ENCODE results near the gene SEC23IP.

Gene SEC23IP

DNA sequence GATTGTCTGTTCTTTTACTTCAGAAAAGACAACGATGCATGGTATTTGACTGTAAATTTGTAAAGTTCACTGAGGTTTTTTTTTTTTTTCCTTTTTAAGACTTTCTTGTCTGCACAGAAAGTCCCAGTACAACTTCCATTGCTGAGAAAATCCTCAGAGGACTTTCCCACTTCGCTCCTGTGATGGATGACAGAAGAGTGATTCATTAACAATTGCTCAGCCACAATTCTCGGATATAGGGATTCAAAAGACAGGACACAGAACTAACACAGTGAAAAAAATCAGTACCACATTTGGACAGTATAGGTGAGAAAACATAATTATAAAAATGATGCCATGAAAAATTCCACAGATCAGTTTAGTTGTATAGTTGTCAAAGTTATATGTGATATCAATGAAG lies 48.0 kb downstream of the SEC23IP start:
- DNase-seq (ENCODE audit: low read depth), result no peak

DNA sequence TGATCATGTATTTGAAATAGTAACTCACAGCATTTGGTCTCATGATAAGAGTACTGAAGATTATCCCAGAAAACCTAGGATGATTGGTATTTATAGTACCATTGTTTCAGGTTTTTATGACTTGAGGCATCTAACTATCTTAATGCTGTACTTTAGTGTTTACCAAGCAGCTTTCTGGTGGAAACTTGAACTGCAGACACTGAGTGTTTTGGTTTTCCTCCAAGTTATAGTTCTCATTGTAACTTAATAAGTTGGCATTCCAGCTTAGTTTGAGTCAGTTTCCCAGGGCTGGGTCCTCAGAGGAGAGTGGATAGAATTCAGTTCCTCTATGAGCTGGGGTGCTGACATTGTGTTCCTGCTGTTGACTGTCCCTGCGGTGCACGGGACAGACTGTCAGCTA lies 50.4 kb downstream of the SEC23IP start:
- DNase-seq (ENCODE audit: low read depth), result no peak

DNA sequence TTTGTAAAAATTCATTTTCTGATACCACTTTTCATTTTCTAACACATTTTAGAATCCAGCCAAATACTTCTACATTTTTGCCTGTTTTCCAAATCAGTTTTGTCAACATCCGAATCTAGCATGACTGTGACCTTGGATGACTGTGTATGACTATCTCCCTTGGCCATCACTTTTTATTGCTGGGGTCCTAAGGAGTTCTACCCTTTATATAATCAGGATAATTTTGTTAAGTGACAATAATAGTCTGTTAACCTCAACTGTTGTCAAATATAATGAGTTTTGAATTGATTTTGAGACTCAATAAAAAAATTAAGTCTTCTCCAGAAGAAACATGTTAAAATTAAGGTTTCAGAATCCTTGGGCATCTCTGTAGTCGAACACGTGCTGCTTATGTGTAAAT lies 53.3 kb downstream of the SEC23IP start:
- no peak for DNase-seq (ENCODE audit: low read depth)

DNA sequence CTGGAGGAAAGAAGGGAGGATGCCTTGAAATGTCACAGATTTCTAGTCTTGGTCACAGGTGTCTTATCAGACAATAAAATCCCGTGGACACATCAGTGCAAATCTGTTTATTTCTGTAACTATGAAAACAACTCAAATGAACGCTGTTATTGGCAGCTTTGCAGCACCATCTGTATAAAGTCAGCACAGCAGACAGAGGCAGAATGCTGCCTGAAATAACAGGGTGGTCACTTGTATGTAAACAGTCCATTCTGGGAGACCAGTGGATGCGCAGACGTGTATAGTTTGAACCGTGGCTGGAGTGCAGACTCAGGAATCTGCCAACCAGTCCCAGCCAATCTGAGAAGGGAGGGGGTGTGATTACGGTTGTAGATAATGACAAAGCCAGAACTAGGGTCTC lies 54.8 kb downstream of the SEC23IP start:
- DNase-seq (ENCODE audit: low read depth), result no peak

DNA sequence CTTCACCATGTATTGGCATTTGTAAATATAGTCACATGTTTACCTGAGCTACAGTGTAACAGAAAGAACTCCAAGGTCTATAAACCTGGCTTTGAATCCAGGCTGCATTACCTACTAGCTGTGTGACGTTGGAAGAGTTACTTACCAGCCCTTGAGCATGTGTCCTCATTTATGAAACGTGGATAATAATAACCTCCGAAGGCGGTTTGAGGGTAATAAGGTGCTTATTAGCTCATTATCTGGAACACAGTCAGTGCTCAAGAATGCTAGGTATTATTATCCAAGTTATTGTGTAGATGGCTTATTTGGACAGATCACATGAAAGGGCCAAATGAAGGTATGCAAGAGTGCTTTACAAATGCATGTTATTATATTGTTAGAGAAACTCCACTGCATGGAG lies 64.9 kb downstream of the SEC23IP start:
- DNase-seq (ENCODE audit: low read depth), result no peak

DNA sequence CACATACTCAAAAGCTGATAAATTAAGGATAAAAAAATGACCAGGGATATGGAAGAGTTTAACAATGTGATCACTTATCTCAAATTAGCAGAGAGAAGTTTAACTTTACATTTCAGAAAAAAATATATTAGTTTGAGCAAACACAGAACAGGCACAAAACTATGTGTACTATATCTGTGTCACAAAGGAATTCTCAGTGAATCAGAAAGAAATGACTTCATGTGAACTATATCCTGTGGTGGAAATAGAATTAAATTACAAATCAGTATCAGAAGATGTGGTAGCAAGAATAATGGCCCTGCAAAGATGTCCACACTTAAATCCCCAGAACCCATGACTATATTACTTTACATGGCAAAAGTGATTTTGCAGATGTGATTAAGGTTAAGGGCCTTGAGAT lies 70.3 kb downstream of the SEC23IP start:
- DNase-seq (ENCODE audit: low read depth), result no peak

DNA sequence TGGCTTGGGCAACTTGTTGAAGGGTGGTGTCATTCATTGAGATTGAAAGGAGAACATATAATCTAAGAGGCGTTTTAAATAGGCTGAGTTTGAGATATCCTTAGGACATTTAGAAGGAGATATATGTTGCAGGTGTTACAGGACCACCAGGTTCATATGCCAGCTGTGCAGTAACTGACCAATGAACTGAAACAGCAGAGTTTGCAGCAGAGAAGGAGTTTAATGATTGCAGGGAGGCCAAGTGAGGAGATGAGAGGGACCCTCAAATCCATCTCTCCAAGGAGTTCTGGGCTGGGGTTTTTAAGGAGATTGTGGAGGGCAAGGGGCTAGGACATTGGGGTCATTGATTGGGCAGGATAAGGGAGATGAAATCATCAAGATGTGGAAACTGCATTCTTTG lies 74.5 kb downstream of the SEC23IP start:
- DNase-seq (ENCODE audit: low read depth), result no peak

DNA sequence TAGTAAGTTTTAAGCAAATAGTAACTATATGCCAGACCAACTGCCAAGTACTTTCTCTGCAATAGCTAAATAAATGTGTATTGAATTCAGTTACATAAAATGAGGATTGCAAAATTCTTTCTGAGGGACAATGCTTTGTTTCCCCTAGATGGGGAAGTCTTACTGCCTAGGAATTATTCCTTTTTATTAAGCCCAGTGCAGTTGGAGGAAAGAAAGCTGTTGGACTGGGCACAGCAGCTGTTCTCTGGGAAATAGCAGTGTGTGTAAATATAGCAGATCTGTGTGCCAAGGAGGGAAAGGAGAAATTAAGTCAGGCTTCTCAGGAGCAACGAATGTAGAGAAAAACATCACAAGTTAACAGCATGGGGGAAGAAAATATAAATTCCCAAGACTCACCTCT lies 77.1 kb downstream of the SEC23IP start:
- DNase-seq (ENCODE audit: low read depth), result no peak

DNA sequence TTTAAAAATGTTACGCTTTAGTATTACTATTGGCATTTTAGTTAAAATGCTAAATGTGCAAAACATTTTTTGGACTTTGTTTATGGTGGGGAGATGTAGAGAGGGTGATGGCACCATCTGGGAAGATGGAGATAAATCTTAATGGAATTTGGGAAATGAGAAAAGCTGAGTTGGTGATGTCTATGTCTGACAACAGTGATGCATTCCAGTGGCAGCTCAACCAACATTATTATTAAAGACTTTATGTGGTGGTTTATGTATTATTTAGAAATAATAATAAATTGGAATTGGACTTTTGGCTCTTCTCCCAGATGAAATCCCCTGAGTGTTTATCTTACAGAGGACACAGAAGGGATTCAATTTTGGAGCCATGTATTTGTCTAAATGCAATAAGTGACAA lies 77.6 kb downstream of the SEC23IP start:
- no peak for DNase-seq (ENCODE audit: low read depth)

DNA sequence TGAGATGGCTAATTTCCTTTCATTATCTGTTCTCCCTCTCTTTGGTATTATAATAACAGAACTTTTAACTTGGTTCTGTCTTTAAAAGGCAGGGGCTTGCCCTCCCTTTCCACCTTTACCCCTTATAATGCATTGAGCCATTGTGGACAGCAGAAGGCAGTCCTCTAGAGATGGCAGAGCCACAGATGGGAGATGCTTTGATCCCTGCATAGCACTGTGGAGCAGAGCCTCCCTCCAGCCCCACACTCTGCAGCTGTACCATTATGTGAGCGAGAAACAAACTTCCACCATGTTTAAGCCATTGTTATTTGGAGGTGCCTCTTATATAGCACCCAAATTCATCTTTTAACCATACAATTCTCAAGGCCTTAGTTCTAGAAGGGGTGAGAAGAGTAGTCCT lies 78.4 kb downstream of the SEC23IP start:
- DNase-seq (ENCODE audit: low read depth), result no peak

DNA sequence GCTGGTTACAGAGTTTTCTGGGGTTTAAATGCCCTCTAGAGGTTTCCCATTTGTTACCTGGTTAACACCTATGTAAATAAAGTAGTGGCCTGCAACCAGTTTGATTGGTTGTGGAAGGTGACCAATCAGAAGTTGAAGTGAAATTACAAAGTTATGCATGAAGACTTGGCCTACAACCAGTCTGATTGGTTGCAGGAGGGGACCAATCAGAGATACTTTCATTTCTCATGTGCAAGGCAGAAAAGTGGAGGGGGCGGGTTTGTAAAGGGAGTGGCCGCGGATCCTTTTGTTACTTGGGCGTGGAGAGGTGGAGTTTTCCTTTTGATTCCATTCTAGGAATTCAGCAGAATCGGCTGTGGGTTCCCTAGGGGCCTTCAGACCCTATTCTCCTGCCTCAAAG lies 80.8 kb downstream of the SEC23IP start:
- DNase-seq (ENCODE audit: low read depth), result no peak

DNA sequence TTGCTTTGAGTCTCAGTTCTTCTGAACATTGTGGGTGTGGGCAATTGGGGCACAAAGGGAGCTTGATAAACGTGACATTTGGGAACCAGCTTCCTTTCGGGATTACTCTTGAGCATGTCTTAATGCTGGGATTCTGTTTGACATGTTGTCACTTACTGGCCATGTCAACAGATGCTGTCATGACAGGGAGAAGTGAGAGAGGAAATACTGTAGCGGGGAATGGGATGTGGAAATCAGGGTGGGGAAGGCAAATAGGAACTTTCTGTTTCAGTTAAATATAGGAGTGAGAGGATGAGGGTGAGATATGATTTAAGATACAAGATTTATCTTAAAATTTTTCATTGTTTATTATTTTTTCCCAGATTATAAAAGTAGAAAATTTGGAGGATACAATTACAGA lies 83.9 kb downstream of the SEC23IP start:
- DNase-seq (ENCODE audit: low read depth), result no peak

DNA sequence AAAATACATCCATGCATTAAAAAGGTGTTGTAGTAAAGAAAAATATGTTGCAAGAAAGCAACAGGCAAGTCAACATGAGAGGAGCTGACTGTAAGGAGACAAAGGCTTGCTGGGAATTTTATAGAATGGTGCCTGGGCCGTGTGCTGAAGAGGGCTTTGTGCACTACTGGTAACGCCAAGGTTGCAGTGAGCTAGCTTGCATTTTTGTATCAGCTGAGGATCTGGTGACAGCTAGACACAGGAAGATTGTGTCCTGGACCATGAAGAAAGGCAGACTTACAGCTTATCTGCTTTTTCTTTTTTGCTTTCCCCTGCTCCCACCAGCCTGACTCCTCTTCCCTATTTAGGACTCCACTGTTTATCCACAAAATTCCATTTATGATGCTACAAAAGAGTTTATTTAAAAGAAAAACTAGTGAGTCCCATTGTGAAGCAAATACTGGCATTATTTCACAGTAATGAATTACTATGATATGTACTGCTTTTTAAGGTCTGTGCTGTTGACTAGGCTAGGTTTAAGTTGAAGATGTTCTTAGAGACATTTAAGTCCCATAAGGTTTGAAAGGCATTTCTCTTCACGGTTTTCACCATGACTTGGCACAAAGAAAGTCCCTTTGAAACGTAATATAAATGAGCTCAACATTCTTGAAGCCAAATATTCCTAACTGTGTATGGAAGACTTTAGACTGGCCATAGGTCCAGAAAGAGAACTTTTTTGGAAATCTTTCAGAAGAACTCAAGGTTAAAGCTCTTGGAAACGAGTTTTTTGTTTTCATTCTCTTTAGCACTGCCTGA lies 88.6 kb downstream of the SEC23IP start:
- DNase-seq (ENCODE audit: low read depth), result no peak

DNA sequence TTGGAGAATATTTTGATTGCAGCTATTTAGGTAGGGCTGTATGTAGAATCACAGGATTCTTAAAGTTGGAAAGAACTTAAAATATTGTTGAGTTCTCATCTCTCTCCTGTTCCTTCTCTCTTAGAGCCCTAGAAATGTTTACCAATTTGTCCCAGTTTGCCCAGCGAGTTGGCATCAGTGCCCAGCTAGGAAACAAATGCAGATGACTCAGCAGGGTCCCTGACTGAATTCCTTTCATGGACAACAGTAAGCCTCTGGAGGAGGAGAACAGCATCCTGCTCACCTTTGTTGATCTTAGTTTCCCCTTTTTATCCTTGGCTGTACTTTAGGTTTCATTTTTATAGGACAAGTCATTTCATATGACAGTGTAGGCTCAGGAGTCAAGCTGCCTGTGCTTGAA lies 89.3 kb downstream of the SEC23IP start:
- DNase-seq (ENCODE audit: low read depth), result no peak

DNA sequence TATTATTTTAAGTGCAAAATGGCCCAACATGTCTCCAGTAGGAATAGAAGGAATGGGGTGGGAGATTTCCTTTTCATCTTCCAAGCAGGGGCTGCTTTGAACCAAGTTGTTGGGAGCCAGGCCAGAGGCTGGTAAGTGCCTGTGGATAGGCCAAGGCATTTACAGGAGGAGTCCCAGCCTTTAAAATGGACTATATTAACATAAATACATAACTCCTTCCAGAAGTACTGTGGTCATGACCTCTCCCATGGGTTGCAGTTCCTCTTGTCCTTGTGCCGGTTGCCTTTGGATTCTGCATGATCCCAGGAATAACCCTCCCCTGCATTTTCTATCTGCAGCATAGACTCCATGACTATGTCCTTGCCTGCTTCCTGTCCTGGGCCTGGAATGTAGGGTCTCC lies 95.8 kb downstream of the SEC23IP start:
- no peak for DNase-seq (ENCODE audit: low read depth)

DNA sequence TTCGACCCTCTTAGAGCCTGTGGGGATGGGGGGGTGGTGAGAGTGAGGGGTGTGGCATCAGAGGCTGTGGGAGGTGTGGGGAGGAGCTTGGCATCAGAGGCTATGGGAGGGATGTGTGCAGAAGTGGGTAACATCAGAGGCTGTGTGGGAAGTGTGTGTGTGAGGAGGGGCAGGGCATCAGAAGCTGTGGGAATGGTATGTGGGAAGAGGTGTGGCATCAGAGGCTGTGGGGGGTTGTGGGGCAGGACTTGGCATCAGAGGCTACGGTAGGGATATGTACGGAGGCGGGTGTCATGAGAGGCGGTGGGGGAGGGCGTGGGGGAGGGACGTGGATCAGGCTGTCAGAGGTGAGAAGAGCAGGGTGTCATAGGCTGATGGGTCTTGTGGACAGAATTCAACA lies 97.4 kb downstream of the SEC23IP start:
- no peak for DNase-seq (ENCODE audit: low read depth)

DNA sequence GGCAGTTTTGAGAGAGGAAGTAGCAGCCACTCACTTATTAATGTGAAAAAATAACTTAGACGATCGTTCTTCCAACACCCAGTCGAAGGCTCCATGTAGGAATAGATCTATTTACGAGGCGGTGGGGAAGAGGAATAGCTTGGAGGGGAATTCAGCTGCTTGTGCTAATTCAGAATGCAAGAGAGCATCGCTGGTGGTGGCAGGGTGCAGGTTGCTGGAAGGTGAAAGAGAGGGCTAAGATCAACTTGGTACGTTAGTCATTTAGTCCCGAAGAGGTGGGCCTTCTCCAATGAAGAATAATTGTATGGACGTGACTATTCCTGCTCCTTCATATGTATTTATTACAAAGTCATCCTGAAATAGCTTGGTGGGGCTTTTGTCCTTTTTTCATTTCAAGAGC lies 98.5 kb downstream of the SEC23IP start:
- DNase-seq (ENCODE audit: low read depth), result no peak

DNA sequence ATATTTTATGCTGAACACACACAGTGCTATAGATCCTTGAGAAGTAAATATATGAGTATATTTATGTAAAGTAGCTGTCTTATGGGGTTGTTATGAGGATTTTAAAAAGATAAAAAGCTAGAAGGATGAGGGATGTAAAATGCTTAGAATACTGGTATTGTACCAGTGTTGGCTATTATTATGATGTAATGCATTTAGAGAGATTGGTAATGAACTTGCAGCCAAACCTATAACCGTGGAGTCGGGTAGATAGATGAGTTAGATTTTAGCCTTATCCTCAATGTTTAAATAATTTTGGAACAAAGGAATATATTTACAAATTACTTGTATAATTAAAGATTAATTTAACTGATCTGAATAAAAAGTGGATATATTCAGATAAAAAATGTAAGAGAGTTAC lies 99.3 kb downstream of the SEC23IP start:
- no peak for DNase-seq (ENCODE audit: low read depth)
